ENCODE data around the gene ARHGEF16.

The ARHGEF16 gene

DNA sequence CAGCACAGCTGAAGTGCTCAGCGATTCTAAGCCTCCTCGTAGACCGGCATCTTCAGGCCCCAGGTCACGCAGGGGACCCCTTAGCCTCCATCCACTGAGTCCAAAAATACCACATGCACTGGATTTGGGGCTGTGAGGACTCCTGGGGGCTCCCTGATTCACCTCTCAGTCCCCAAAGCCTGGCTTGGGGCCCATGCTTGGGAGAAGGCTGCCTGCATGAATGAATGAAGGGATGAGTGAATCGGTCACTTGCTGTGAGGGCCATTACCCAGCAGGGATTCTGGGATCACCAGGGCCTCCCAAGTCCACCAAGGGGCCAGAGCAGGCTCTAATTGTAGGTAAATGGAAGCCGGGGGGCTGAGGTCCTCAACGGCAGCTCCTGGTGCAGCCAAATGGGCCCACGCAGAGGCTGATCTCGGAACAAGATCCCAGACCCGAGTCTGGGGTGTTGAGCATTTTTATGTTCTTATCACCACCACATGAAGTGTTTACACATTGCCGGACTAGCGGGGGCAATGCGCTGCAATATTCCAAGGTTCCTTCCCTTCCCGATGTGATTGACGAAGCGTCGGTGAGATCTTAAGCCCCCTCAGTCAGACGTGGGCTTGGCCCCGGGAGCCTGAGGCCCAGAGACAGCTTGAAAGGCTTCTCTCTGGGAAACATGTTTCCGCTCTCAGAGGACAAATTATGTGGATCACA is 13.6 kb upstream of the ARHGEF16 start:
- WGBS = 91% methylated on average over 20 of the region's 20 CpGs
- Histone ChIP-seq H3K27me3 (ENCODE audit: insufficient read depth, low read length) (no peaks in the 10 kb centered on the region), H3K4me3 (ENCODE audit: low read length) (no peak overlapping the region), H3K4me1 (ENCODE audit: insufficient read depth, low read length) (no peaks in the 10 kb centered on the region; the same call in 1 of the 2 replicates), H3K9me3 (ENCODE audit: insufficient read depth, low read depth, low read length) (no peaks in the 10 kb centered on the region), H3K27ac (ENCODE audit: low read depth, low read length) (no peak overlapping the region), H3K36me3 (ENCODE audit: insufficient read depth, low read length) (no peaks in the 10 kb centered on the region), H3K9ac (ENCODE audit: low read depth, low read length) (no peak overlapping the region)

DNA sequence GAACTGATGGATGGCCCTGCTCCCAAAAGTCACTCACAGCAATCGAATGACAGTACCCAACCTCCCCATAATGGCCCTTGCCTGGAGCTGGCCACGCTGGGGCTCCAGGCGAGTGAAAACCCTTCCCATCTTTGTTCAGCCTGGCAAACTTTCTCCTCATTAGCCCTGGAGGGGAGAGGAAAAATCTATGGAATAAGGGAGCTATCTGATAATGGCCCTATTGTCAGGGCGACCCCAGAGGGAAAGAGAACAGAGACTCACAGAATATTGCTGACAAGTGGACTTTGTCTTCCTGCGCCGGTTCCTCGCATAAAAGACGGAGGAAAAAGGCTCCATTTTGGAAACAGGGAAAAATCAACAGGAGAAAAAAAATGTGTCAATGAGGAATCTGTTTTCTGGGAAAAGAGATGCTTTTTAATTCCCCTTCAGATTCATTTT is 13.0 kb upstream of the ARHGEF16 start:
- H3K36me3 ChIP-seq (ENCODE audit: insufficient read depth, low read length) = no peaks in the 10 kb centered on the region
- H3K9me3 ChIP-seq (ENCODE audit: insufficient read depth, low read depth, low read length) = no peaks in the 10 kb centered on the region
- WGBS = 91% methylated on average over 8 of the region's 8 CpGs
- no peaks in the 10 kb centered on the region for H3K27me3 ChIP-seq (ENCODE audit: insufficient read depth, low read length)
- no peak overlapping the region for H3K9ac ChIP-seq (ENCODE audit: low read depth, low read length)
- no peaks in the 10 kb centered on the region; the same call in 1 of the 2 replicates for H3K4me1 ChIP-seq (ENCODE audit: insufficient read depth, low read length)
- H3K4me3 ChIP-seq (ENCODE audit: low read length) = no peak overlapping the region
- H3K27ac ChIP-seq (ENCODE audit: low read depth, low read length) = no peak overlapping the region

DNA sequence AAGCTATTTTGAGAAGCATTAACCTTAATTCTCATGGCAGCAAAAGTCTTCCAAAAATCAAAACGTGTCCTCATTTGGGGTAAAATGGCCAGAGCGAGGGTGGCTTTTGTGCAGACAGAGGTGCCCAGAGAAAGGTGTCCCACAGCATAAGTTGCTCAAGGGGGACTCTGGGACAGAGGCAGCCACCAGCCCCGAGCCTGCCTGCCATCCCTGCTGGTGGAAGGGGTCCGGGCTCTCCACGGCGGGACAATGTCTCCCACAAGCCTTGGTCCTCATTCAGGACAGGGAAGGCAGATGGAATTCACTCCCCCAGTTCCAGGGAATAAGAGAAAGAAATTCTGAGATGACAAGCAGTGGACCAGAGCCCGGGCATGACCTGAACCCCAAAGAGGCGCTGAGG is 12.6 kb upstream of the ARHGEF16 start:
- Histone ChIP-seq H3K36me3 (ENCODE audit: insufficient read depth, low read length) (no peaks in the 10 kb centered on the region), H3K4me1 (ENCODE audit: insufficient read depth, low read length) (no peaks in the 10 kb centered on the region; the same call in 1 of the 2 replicates), H3K4me3 (ENCODE audit: low read length) (no peak overlapping the region), H3K27ac (ENCODE audit: low read depth, low read length) (no peak overlapping the region), H3K27me3 (ENCODE audit: insufficient read depth, low read length) (no peaks in the 10 kb centered on the region), H3K9ac (ENCODE audit: low read depth, low read length) (no peak overlapping the region), H3K9me3 (ENCODE audit: insufficient read depth, low read depth, low read length) (no peaks in the 10 kb centered on the region)
- 92% methylated on average over 8 of the region's 8 CpGs for WGBS

DNA sequence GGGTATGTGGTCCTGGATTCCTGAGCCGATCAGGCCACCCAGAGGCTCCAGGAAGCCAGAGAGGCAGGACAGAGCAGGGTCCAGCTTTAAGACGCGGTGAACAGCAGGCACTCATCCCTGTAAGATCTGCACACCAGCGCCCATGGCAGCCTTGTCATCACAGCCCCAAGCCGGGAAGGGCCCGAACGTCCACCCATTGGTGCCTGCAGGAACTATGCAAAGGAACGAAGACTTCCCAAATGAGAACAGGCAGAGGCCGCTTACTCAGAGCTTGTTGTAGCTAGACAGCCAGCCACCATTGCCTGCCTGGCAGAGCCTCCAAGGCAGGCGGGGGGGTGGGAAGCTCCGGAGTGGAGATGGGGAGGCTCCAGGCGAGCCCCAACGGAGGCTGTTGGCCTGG is 12.1 kb upstream of the ARHGEF16 start:
- WGBS = 85% methylated on average over 13 of the region's 13 CpGs
- Histone ChIP-seq H3K4me1 (ENCODE audit: insufficient read depth, low read length) (no peaks in the 10 kb centered on the region; the same call in 1 of the 2 replicates), H3K9me3 (ENCODE audit: insufficient read depth, low read depth, low read length) (no peaks in the 10 kb centered on the region), H3K4me3 (ENCODE audit: low read length) (no peak overlapping the region), H3K27ac (ENCODE audit: low read depth, low read length) (no peak overlapping the region), H3K36me3 (ENCODE audit: insufficient read depth, low read length) (no peaks in the 10 kb centered on the region), H3K9ac (ENCODE audit: low read depth, low read length) (no peak overlapping the region), H3K27me3 (ENCODE audit: insufficient read depth, low read length) (no peaks in the 10 kb centered on the region)

DNA sequence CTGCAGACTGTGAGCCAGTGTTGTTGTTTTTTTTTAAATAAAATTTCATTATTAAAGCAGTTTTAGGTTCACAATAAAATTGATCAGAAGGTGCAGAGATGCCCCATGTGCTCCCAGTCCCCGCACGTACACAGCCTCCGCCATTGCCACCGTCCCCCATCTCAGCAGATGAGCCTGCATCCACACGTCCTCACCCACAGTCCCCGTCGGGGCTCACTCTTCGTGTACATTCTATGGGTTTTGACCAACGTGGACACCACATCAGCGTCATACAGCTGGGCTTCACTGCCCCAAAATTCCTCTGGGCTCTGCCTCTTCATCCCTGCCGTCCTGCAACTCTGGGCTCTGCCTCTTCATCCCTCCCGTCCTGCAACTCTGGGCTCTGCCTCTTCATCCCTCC is 11.6 kb upstream of the ARHGEF16 start:
- Histone ChIP-seq H3K9ac (ENCODE audit: low read depth, low read length) (no peak overlapping the region), H3K4me1 (ENCODE audit: insufficient read depth, low read length) (no peaks in the 10 kb centered on the region; the same call in 1 of the 2 replicates), H3K9me3 (ENCODE audit: insufficient read depth, low read depth, low read length) (no peaks in the 10 kb centered on the region), H3K4me3 (ENCODE audit: low read length) (no peak overlapping the region), H3K36me3 (ENCODE audit: insufficient read depth, low read length) (no peaks in the 10 kb centered on the region), H3K27ac (ENCODE audit: low read depth, low read length) (no peak overlapping the region), H3K27me3 (ENCODE audit: insufficient read depth, low read length) (no peaks in the 10 kb centered on the region)
- WGBS = 91% methylated on average over 12 of the region's 12 CpGs

DNA sequence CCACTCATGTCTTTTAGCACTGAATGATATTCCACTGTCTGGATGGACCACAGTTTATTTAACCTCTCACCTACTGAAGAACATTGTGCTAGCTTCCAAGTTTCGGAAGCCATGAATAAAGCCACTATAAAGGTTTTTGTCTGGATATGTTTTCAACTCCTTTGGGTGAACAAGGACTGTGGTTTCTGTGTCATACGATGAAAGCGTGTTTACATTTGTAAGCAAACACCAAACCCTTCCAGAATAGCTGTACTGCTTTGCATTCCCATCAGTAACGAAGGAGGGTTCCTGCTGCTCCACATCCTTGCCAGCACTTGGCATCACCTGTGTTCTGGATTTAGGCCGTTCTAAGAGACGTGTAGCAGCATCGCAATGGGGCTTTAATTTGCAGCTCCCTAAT is 10.7 kb upstream of the ARHGEF16 start:
- 93% methylated on average over 7 of the region's 7 CpGs for WGBS
- Histone ChIP-seq H3K36me3 (ENCODE audit: insufficient read depth, low read length) (no peaks in the 10 kb centered on the region), H3K27ac (ENCODE audit: low read depth, low read length) (no peak overlapping the region), H3K4me1 (ENCODE audit: insufficient read depth, low read length) (no peaks in the 10 kb centered on the region; the same call in 1 of the 2 replicates), H3K9ac (ENCODE audit: low read depth, low read length) (no peak overlapping the region), H3K4me3 (ENCODE audit: low read length) (no peak overlapping the region), H3K9me3 (ENCODE audit: insufficient read depth, low read depth, low read length) (no peaks in the 10 kb centered on the region), H3K27me3 (ENCODE audit: insufficient read depth, low read length) (no peaks in the 10 kb centered on the region)

DNA sequence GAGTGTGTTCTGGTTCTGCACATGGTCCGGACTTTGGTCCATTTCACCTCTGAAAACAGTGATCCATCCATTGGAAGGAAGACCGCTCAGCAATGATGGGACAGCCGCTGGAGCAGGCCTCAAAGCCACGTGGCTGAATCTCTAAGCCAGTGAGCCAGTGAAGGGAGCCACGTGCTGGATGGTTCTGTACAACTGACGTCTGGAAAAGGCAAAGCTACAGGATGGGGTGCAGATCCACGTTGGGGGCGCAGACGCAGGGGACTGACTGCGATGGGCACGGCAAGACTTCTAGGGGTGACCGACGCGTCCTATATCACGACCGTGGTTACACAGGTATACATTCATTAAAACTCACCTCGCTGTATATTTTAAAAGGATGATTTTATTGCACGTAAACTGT is 10.2 kb upstream of the ARHGEF16 start:
- 95% methylated on average over 18 of the region's 18 CpGs for WGBS

DNA sequence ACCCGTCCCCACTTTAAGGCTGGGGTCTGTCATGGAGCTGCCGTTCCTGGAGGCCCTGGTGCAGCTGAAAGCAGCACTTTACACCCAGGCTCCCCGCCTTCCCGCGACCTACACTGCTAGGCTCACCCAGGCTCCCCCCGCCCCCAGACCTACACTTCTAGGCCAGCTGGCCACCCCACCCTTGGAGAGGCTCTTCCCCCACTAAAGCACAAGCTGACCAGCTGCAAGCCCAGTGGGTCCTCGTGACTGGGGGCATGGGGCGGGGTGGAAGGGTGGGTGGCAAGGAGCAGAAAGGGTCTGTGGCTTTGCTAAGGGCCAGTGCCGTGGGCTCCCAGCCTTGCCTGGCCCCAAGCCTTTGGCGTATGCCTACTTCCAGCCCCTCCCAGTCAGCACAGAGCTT is 9.7 kb upstream of the ARHGEF16 start:
- H3K4me1 ChIP-seq (ENCODE audit: insufficient read depth, low read length) = no peaks in the 10 kb centered on the region; the same call in 1 of the 2 replicates
- H3K4me3 ChIP-seq (ENCODE audit: low read length) = no peak overlapping the region
- no peak overlapping the region for H3K9ac ChIP-seq (ENCODE audit: low read depth, low read length)
- H3K27me3 ChIP-seq (ENCODE audit: insufficient read depth, low read length) = no peaks in the 10 kb centered on the region
- no peaks in the 10 kb centered on the region for H3K36me3 ChIP-seq (ENCODE audit: insufficient read depth, low read length)
- no peaks in the 10 kb centered on the region for H3K9me3 ChIP-seq (ENCODE audit: insufficient read depth, low read depth, low read length)
- 80% methylated on average over 10 of the region's 10 CpGs for WGBS
- no peak overlapping the region for H3K27ac ChIP-seq (ENCODE audit: low read depth, low read length)

More for the DNA sequence above, 10.2 kb upstream of the ARHGEF16 start:
- no peaks in the 10 kb centered on the region for H3K9me3 ChIP-seq (ENCODE audit: insufficient read depth, low read depth, low read length)
- H3K36me3 ChIP-seq (ENCODE audit: insufficient read depth, low read length) = no peaks in the 10 kb centered on the region
- H3K27ac ChIP-seq (ENCODE audit: low read depth, low read length) = no peak overlapping the region
- no peaks in the 10 kb centered on the region; the same call in 1 of the 2 replicates for H3K4me1 ChIP-seq (ENCODE audit: insufficient read depth, low read length)
- no peaks in the 10 kb centered on the region for H3K27me3 ChIP-seq (ENCODE audit: insufficient read depth, low read length)
- no peak overlapping the region for H3K4me3 ChIP-seq (ENCODE audit: low read length)
- H3K9ac ChIP-seq (ENCODE audit: low read depth, low read length) = no peak overlapping the region

DNA sequence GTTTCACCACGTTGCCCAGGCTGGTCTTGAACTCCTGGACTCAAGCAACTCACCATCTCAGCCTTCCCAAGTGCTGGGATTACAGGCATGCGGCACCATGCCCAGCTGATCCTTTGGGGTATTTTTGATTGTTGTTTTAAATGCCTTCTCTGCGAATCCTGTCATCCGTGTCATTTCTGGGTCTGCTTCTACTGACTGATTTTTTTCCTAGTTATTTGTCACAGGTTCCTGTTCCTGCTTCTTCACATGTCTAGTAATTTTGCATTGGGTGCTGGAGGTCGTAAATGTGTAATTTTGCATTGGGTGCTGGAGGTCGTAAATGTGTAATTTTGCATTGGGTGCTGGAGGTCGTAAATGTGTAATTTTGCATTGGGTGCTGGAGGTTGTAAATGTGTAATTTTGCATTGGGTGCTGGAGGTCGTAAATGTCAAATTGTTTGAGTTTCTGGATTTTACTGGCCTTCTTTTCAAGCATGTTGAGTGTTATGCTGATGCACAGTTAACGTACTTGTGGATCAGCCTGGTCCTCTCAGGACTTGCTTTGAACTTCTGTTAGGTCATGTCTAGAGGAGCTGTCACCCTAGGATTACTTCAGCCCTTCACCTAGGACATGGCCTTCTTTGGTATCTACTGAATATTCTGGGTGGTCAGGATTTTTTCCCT is 4.1 kb upstream of the ARHGEF16 start:
- Histone ChIP-seq H3K9me3 (ENCODE audit: insufficient read depth, low read depth, low read length) (no peaks in the 10 kb centered on the region), H3K9ac (ENCODE audit: low read depth, low read length) (no peak overlapping the region), H3K27me3 (ENCODE audit: insufficient read depth, low read length) (no peaks in the 10 kb centered on the region), H3K27ac (ENCODE audit: low read depth, low read length) (no peak overlapping the region), H3K36me3 (ENCODE audit: insufficient read depth, low read length) (no peaks in the 10 kb centered on the region), H3K4me1 (ENCODE audit: insufficient read depth, low read length) (peaks cover 6% of the 10 kb centered on the region), H3K4me3 (ENCODE audit: low read length) (no peak overlapping the region)
- WGBS = 86% methylated on average over 9 of the region's 9 CpGs

DNA sequence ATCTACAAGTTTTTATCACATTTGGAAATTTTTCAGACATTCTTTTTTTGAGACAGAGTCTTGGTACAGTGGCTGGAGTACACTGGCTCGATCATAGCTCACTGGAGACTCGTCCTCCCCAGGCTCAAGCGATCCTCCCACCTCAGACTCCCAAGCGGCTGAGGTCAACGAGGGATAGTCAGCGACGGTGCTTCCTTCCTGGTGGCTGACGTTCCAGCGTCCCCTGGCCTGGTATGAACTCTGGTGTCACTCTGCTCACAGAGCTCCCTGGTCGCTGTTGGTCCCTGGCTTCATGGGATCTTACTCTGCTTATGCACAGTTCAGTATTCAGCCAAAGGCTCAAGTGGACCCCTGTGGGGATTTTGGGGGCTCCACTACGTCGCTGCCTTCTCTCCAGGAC is 3.5 kb upstream of the ARHGEF16 start:
- no peak overlapping the region for H3K4me3 ChIP-seq (ENCODE audit: low read length)
- no peak overlapping the region for H3K9ac ChIP-seq (ENCODE audit: low read depth, low read length)
- no peaks in the 10 kb centered on the region for H3K27me3 ChIP-seq (ENCODE audit: insufficient read depth, low read length)
- WGBS = 90% methylated on average over 12 of the region's 12 CpGs
- H3K27ac ChIP-seq (ENCODE audit: low read depth, low read length) = no peak overlapping the region
- H3K4me1 ChIP-seq (ENCODE audit: insufficient read depth, low read length) = peaks cover 6% of the 10 kb centered on the region
- H3K9me3 ChIP-seq (ENCODE audit: insufficient read depth, low read depth, low read length) = no peaks in the 10 kb centered on the region
- H3K36me3 ChIP-seq (ENCODE audit: insufficient read depth, low read length) = no peaks in the 10 kb centered on the region

DNA sequence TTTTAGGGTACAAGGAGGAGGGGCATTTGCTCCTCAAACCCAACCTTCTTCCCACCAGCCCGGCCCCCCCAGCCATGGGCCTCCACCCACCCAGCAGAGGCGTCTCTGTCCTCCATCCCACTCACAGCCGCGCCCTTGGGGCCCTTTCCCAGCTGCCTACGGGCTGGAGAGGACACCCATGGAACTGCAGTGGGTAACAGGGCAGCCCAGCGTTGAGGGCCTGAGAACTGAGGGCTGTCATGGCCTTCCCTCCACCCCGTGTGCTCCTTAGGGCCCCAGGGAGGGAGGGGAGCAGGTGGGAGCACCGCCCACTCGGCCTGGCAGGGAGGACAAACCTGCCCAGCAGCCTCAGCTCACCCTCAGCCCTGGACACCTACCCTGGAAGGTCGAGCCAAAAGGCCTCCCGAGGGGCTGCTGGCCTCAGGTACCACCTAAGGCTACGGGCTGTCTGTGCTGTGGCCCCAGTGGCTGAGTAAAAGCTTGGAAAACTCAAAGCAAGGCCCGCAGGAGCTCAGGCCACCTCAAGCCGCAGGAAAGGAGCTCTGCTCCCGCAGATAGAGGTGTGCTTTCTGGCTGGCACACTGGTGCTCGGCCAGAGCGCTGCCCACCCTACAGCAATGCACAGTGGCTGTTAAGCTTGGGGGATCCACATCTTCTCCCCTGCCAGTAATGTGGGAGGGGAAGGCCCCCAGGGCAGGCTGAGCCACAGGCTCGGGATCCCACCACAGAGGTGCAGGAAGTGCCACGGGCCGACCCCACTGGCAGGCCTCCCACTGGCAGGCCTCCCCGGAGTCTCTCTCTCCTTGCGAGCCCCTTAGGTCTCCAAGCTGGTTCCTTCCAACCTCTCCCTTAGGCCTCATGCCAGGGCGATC is 2.2 kb upstream of the ARHGEF16 start:
- Histone ChIP-seq H3K36me3 (ENCODE audit: insufficient read depth, low read length) (no peaks in the 10 kb centered on the region), H3K4me1 (ENCODE audit: insufficient read depth, low read length) (peaks cover 6% of the 10 kb centered on the region), H3K4me3 (ENCODE audit: low read length) (no peak overlapping the region), H3K27ac (ENCODE audit: low read depth, low read length) (no peak overlapping the region), H3K9me3 (ENCODE audit: insufficient read depth, low read depth, low read length) (no peaks in the 10 kb centered on the region), H3K9ac (ENCODE audit: low read depth, low read length) (no peak overlapping the region), H3K27me3 (ENCODE audit: insufficient read depth, low read length) (no peaks in the 10 kb centered on the region)
- 89% methylated on average over 22 of the region's 23 CpGs for WGBS

All from HUES64 (cell line).